DMS153 treated with DMSO at 0.1 percent for 48 hours (cell line): ENCODE results near the gene ATG4C.
"Not testable (repeated sequence)": the region's sequence is repeated elsewhere in the genome, so short reads cannot be mapped to it uniquely, and the experiment has no call there.

Source experiments
- DNase-seq: peaks from one replicate; lab custom pipeline; 2025; ENCODE audit not compliant: unreplicated experiment; lab: John Stamatoyannopoulos, UW

The ATG4C gene

GRCh38 chr1:62774971-62775595 lies 8.8 kb upstream of the ATG4C start:
- DNase-seq: no peak

GRCh38 chr1:62778208-62778607 lies 5.7 kb upstream of the ATG4C start:
- no peak for DNase-seq

- DNase-seq: no peak
Observed at GRCh38 chr1:62781841-62782543, 1.9 kb upstream of the ATG4C start.

GRCh38 chr1:62782544-62783212 lies 1.3 kb upstream of the ATG4C start:
- DNase-seq: not testable (repeated sequence)

- no peak for DNase-seq
Observed at GRCh38 chr1:62784509-62785365, 805 bp downstream of the ATG4C start.

- no peak for DNase-seq
Observed at GRCh38 chr1:62790716-62791115, 6.8 kb downstream of the ATG4C start.

- DNase-seq: no peak
Observed at GRCh38 chr1:62794053-62794452, 10.1 kb downstream of the ATG4C start.

- no peak for DNase-seq
Observed at GRCh38 chr1:62796221-62796620, 12.3 kb downstream of the ATG4C start.

GRCh38 chr1:62799688-62800087 lies 15.8 kb downstream of the ATG4C start:
- no peak for DNase-seq

- no peak for DNase-seq
Observed at GRCh38 chr1:62800281-62800680, 16.3 kb downstream of the ATG4C start.

GRCh38 chr1:62800825-62801306 lies 16.9 kb downstream of the ATG4C start:
- DNase-seq: no peak

GRCh38 chr1:62809788-62810187 lies 25.9 kb downstream of the ATG4C start:
- DNase-seq: no peak

- DNase-seq: no peak
Observed at GRCh38 chr1:62810420-62811274, 26.7 kb downstream of the ATG4C start.

GRCh38 chr1:62823556-62823955 lies 39.6 kb downstream of the ATG4C start:
- no peak for DNase-seq

- no peak for DNase-seq
Observed at GRCh38 chr1:62826901-62827300, 43.0 kb downstream of the ATG4C start.

- not testable (repeated sequence) for DNase-seq
Observed at GRCh38 chr1:62827786-62828185, 43.9 kb downstream of the ATG4C start.

- DNase-seq: no peak
Observed at GRCh38 chr1:62832276-62832675, 48.3 kb downstream of the ATG4C start.

GRCh38 chr1:62833529-62833928 lies 49.6 kb downstream of the ATG4C start:
- DNase-seq: no peak

- DNase-seq: no peak
Observed at GRCh38 chr1:62834400-62834961, 50.5 kb downstream of the ATG4C start.
